GM12872 (cell line): ENCODE measurements around the gene TP73.

Experiments
- TF ChIP-seq, protein P1 (sequence below): IDR thresholded peaks from 3 replicates; pipeline ENCODE4 v1.5.1; 2011; ENCODE audit warnings: low read depth, mild to moderate bottlenecking, low read length, moderate library complexity; ENCODE audit not compliant: insufficient read depth

The TP73 gene

DNA sequence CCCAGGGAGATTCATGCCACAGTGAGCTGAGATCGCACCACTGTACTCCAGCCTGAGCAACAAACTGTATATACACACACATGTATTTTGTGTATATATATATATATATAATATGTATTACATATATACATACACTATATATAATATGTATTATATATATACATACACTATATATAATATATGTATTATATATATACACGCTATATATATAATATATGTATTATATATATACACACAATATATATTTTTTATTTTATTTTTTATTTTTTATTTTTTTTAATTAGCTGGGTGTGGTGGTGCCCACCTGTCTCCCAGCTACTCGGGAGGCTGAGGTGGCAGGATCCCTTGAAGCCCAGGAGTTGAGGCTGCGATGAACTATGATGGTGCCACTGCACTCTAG lies 9.3 kb downstream of the TP73 start:
- TF ChIP-seq, protein P1, sequence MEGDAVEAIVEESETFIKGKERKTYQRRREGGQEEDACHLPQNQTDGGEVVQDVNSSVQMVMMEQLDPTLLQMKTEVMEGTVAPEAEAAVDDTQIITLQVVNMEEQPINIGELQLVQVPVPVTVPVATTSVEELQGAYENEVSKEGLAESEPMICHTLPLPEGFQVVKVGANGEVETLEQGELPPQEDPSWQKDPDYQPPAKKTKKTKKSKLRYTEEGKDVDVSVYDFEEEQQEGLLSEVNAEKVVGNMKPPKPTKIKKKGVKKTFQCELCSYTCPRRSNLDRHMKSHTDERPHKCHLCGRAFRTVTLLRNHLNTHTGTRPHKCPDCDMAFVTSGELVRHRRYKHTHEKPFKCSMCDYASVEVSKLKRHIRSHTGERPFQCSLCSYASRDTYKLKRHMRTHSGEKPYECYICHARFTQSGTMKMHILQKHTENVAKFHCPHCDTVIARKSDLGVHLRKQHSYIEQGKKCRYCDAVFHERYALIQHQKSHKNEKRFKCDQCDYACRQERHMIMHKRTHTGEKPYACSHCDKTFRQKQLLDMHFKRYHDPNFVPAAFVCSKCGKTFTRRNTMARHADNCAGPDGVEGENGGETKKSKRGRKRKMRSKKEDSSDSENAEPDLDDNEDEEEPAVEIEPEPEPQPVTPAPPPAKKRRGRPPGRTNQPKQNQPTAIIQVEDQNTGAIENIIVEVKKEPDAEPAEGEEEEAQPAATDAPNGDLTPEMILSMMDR = no peak

DNA sequence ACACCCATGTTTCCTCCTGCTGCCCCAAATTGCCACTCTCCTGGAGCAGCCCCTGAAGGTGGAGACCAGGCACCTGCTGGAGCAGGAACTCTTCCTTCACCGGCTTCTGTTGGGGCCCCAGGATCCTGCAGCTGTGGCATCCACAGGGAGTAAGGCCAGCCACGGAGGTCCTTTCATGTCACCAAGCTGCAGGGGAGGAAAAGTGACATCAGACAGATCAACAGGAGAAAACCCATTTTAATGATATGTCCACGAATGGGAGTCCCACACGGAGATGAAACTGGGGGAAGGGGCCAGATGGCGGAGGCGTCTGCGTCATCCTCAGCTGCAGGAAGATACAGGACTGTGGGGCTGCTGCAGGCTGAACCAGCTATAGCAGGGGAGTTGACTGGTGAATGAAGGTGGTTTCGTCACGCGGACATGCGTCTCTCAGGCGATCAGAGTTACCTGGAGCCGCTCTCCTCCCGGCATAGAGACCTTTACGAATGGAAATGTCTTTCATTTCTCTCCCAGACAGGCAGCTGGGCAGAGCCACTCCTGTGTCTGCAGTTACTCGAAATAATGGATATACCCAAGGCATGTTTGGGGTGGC lies 9.9 kb downstream of the TP73 start:
- TF ChIP-seq, protein P1 = no peak

DNA sequence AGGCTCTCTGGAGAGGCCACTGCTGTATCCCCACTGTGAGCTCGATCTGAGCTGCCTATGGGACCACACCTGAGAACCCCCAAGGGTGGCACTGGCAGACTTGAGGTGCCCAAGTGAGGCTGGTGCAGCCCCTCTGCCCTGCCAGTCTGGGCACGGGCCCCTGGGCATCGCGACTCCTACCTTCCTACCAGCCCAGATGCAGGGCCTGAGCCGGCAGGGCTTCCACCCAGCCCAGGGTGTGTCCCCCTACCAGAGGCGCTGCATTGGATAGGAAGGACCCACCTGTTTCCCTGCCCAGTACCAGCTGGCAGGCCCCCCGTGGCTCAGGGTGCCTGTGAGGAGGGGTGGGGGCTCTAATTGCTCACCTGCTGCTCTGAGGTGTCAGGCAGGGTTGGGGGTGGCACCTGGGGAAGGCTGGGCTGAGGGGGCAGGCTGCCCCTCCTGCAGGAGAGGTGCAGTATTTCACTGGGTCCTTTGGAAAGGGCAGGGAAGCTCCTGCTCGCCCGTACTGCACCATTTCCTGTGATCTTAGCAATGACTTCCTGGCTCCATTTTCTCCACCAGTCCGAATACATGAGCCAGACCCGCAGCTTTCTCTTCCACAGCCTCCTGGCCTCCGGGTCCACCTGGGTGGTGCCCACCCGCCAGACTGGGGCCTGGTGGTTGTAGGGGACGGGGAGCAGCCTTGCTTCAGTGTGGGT lies 11.8 kb downstream of the TP73 start:
- TF ChIP-seq, protein P1 = peak; percentile 26; the same call in 2 of the 3 replicates

DNA sequence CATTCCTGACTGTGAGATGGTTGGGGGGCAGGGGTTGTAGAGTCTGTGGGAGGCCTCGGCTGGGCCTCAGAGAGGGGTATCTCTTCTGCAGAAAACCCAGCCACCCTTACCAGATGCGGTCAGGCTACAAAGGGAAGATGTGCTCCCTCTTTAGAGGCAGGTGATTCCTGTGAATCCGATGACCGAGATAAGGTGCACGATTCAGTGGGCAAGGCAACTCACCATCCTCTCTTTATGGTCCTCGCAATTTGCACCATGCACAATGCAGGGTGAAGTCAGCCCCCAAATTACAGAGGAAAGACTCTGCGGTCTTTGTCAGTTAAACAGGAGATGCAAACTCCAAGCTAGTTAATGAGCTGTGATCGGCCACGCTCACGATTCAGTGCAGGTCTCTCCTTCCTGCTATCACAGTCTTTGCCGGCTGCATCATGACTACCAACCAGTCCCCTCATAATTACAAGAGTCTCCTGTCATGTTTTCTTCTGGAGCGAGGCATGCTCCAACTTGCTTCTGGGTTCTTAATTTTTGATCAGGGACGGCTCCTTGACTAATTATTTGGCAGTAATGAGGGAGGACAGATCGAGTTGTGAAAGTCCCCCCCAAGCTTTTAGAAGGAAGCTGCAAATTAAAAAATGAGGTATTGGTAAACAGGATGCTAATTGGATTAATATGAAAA lies 12.5 kb downstream of the TP73 start:
- TF ChIP-seq, protein P1 = no peak

DNA sequence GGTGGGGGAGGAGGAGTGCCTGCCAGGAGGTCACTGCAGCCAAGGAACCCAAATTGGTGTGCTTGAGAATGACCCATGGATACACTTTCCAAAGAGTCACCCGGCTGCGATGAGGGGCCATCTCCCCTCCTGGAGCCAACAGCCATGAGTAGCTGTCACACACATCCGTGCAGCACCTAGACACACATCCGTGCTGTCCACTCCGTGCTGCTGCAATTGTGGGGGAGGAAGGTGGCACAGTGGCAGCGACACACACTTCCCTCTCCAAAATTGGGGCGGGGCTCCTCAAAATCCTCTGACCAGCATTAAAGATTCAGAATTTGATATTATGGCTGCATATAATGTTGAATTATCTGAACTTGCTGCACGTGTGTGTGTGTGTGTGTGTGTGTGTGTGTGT lies 15.8 kb downstream of the TP73 start:
- TF ChIP-seq, protein P1 = no peak

DNA sequence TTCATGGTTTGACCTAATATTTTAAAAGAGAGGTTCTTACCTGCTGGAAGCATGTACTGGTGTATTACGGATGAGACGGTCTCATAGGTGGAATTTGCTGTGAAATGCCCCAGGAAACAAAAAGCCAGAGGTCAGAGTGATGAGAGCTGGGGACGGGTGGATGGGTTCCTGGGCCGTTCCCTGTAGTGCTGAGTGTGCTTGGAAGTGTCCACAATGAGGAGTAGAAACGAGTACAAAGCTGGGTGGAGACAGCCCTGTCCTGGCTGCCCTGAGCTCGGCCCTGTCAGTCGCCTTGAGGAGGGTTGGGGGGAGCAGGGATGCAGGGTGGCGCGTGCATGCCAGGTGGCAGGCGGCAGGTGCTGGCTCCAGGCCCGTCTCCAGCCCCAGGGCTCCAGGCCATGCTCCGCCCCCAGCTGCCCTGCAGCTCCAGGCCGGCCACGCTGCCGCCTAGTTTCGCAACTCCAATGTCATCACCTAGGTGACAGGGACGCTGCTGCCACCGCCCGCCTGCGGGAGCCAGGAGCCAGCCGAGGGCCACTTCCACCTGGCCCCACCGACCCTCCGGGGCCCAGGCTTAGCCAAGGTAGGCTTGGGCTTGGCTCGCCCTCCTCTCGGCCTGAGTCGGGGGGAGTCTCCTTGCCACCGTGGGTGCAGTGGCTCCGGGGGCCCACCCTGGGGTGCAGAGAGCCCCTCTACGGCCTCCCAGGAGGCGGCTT lies 16.4 kb downstream of the TP73 start:
- TF ChIP-seq, protein P1 = no peak

DNA sequence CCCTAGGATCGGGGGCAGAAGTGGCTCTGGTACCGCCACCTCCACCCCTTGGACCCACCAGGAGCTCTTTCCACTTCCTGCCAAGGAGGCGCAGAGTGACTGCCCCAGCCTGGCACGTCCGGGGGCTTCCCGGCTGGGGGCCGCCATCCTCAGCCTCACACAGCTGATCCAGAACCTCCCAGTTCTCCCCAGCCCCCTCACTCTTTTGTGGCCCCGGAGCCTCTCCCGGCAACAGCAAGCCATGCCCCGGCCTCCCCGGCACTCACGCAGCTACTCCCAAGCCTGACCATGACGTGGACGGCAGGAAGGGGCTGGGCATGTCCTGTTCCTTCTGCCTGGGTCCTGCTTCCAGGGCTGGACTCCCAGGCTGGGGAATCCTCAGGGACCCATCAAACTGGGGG lies 17.1 kb downstream of the TP73 start:
- TF ChIP-seq, protein P1 = no peak
